ENCODE results near the gene ERCC6L.
A peak's percentile ranks its signal among the peaks of the same experiment; 100 is the strongest.

The ERCC6L gene

GRCh38 chrX:72272868-72273267, 34.0 kb upstream of the ERCC6L start:
- H3K4me3 ChIP-seq (ENCODE audit: low read depth, low read length): no peak overlapping the region
- in situ Hi-C loops (cut with HindIII; ENCODE audit: low sequenced_read_pairs): no loop called here
- peak; percentile 70 for DNase-seq (ENCODE audit: low read depth, low spot score)
- no peak for TF ChIP-seq CTCF (IDR thresholded peaks at IDR 0.05; ENCODE audit: low read depth, low read length)

DNA sequence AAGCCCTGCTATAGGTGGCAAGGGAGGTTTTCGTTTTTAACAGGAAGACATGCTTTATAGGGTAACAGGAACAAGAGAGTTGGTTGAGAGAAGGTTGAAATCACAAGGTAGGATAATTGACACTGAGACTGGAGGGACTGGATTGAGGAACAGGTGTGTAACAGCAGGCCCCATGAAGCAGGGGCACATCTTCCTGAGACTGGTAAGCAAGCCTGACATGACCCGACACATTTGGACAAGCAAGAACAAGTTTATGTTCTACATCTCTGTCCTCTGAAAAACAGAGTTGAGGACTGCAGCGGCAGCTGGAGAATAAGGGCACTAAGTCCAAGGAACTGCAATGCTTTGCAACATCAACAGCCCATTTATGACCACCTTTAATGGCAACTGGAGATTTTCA, 33.0 kb upstream of the ERCC6L start:
- in situ Hi-C loops (cut with HindIII; ENCODE audit: low sequenced_read_pairs): no loop called here
- DNase-seq (ENCODE audit: low read depth, low spot score): no peak
- H3K4me3 ChIP-seq (ENCODE audit: low read depth, low read length): no peak overlapping the region
- no peak for TF ChIP-seq CTCF (IDR thresholded peaks at IDR 0.05; ENCODE audit: low read depth, low read length)

DNA sequence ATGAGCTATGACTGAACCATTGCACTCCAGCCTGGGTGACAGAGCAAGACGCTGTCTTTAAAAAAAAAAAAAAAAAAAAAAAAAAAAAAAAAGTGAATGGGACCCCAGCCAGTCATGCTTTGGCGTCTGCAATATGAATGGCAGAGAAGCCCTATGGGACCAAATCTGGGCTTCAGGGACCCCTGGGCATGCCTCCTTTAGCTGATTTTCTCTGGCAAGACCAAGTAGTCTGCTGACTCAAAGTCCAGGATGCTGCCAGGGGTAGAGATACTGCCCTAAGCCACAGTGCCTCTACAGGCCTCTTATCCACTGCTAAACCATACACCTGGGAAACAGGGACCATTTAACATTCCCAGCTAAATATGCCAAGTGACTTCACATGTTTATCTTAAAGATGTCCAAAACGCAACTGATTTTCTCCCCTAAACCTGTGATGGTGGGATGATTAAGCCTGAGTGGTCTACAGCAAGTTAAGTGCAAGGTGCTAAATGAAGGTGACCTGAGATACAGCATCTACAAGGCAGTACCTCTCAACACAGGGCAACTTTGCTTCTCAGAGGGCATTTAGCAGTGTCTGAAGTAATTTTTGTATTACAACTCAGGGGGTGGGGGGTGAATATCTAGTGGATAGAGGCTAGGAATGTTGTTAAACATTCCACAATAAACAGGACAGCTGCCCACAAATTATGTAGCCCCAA, 32.4 kb upstream of the ERCC6L start:
- in situ Hi-C loops (cut with HindIII; ENCODE audit: low sequenced_read_pairs): no loop called here
- no peak overlapping the region for H3K4me3 ChIP-seq (ENCODE audit: low read depth, low read length)
- no peak for DNase-seq (ENCODE audit: low read depth, low spot score)
- no peak for TF ChIP-seq CTCF (IDR thresholded peaks at IDR 0.05; ENCODE audit: low read depth, low read length)

GRCh38 chrX:72270316-72270866, 31.6 kb upstream of the ERCC6L start:
- no peak for DNase-seq (ENCODE audit: low read depth, low spot score)
- TF ChIP-seq CTCF (IDR thresholded peaks at IDR 0.05; ENCODE audit: low read depth, low read length): no peak
- in situ Hi-C loops (cut with HindIII; ENCODE audit: low sequenced_read_pairs): no loop called here
- no peak overlapping the region for H3K4me3 ChIP-seq (ENCODE audit: low read depth, low read length)

DNA sequence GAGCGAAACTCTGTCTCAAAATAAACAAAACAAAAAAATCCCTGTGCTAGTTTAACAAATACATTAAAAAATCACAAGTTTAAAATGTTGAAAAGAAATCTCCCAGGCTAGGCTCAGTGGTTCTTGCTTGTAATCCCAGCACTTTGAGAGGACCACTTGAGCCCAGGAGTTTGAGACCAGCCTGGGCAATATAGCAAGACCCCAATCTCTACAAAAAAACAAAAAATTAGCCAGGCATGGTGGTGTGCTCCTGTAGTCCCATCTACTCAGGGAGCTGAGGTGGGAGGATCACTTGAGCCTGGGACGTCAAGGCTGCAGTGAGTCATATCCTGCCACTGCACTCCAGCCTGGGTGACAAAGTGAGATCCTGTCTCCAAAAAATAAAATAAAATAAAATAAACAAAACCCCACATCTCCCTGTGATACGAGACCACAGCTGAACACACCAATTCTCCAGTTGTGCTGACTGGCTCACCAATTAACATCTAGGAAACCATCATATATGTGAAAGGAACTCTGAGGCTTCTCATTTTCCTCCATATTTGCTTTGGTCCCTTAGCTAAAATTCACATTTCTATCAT, 30.9 kb upstream of the ERCC6L start:
- TF ChIP-seq CTCF (IDR thresholded peaks at IDR 0.05; ENCODE audit: low read depth, low read length): no peak
- in situ Hi-C loops (cut with HindIII; ENCODE audit: low sequenced_read_pairs): no loop called here
- H3K4me3 ChIP-seq (ENCODE audit: low read depth, low read length): no peak overlapping the region
- DNase-seq (ENCODE audit: low read depth, low spot score): peak; percentile 79

DNA sequence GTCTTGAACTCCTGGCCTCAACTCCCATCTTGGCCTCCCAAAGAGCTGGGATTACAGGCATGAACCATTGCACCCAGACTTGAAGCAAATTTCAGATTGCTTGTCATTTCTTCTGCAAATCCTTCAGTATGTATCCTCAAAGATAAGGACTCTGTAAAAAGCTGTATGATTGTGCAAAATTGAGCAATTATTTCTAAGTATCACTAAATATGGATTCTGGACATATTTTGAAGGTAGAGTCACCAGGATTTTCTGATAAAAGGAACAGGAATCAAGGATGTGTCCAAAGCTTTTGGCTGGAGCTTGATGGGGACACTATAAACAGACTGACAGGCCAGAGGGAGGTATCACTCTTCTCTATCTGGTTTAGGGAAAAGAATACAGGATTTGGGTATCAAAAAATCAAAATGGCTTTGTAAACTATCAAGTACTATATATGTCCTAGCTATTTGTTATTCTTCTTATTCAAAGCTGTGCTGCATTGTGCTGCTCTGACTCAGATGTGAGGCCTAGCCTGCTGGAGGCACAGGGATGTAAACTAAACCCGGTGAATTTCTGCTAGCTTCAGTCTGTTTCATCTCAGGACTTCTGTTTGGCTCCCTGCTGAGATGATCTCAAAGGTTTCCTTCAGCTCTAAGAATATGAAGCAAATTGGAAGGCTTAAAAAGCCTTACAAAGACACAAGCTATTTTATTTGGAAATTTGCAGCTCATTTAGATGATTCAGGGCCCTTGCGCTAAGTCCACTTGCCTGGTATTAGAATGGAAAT, 30.0 kb upstream of the ERCC6L start:
- no peak for TF ChIP-seq CTCF (IDR thresholded peaks at IDR 0.05; ENCODE audit: low read depth, low read length)
- no peak overlapping the region for H3K4me3 ChIP-seq (ENCODE audit: low read depth, low read length)
- in situ Hi-C loops (cut with HindIII; ENCODE audit: low sequenced_read_pairs): no loop called here
- DNase-seq (ENCODE audit: low read depth, low spot score): peak; percentile 90

Data from astrocyte of the spinal cord (primary cell).